GM19455 (cell line): ENCODE data around the gene UFD1.

Experiments
- ATAC-seq: cut with Tn5 transposase; IDR thresholded peaks from one replicate; pipeline ENCODE4 v1.9.1; 2021; ENCODE audit not compliant: unreplicated experiment

The UFD1 gene

GRCh38 chr22:19402642-19403191, 76.3 kb downstream of the UFD1 start:
- ATAC-seq: no peak

GRCh38 chr22:19401483-19401882, 77.5 kb downstream of the UFD1 start:
- no peak for ATAC-seq

GRCh38 chr22:19400881-19401280, 78.1 kb downstream of the UFD1 start:
- ATAC-seq: no peak
